HG03354 (cell line): ENCODE data around the gene CCDC198.

Experiments
- ATAC-seq: cut with Tn5 transposase; IDR thresholded peaks from one replicate; pipeline ENCODE4 v1.9.1; 2021; ENCODE audit warnings: mild to moderate bottlenecking; ENCODE audit not compliant: unreplicated experiment, poor library complexity, severe bottlenecking

CCDC198 gene, protein sequence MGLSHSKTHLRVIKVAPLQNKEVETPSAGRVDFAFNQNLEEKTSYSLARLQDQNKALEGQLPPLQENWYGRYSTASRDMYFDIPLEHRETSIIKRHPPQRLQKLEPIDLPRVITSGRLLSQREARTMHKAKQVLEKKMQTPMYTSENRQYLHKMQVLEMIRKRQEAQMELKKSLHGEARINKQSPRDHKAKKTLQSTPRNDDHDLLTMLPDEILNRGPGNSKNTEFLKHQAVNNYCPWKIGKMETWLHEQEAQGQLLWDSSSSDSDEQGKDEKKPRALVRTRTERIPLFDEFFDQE

DNA sequence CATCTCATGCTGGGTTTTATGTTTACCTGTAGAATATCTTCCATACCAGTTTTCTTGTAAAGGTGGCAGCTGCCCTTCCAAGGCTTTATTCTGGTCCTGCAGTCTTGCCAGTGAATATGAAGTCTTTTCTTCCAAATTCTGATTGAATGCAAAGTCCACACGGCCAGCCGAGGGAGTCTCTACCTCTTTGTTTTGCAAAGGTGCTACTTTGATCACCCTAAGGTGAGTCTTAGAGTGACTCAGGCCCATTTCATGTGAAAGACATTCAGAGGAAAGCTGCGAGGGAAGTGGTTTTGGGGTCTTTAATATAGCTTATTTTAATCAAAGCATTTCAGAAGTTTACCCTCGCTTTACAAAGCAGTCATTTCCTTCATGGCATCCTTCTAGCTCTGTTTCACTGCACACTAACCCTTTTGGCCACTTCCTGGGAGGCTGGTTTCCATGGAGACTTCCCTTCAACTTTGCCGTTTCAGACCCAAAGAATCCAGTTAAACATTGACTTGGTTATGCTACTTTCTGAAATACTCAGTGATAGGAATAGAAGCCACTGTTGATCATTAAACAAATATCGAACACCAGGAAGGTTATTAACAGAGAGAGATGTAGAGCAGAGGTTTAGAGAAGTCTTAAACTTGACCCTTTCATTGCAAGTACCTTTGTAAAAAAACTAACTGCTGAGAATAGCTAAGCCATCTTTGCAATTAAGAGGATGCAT is at the start of gene CCDC198:
Gene CCDC198, minus strand, starts transcription at position 391 of the 715 bp plus-strand sequence. Its CDS starts 142 bp downstream, at position 249.
- ATAC-seq = peak; percentile 82

DNA sequence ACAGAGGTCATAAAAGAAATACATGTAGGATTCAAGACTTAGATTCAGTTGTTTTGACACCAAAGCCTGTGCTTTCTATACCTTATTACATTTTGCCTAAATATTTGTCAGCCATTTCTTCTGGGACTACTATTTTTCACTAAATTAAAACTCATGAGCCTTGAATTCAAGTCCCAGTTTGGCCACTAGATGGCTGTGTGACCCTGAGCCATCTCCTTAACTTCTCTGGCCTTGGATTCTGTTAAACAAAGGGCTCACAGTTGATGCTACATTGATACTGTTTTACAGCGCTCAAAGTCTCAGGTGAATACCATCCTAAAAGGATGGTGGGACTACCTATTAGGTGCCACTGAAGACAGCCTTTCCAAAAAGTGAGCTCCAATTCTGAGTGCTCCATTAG is 39.6 kb upstream of the CCDC198 start:
- ATAC-seq = peak; percentile 73

DNA sequence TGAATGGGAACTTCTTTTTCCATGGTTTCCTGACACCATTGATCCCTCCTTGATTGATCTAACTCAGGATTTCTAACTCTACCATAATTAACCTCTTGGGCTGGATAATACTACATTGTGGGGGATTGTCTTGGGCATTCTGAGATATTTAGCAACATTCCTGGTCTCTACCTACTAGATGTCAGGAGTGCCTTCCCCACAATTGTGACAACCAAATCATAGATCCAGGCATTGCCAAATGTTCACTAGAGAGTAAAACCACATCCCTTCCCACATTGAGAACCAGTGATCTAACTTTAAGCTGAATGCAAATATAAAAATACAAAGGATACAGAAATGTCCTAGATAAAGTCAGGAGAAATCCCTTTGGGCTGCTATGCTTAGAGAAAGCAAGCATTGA is 36.9 kb upstream of the CCDC198 start:
- no peak for ATAC-seq

DNA sequence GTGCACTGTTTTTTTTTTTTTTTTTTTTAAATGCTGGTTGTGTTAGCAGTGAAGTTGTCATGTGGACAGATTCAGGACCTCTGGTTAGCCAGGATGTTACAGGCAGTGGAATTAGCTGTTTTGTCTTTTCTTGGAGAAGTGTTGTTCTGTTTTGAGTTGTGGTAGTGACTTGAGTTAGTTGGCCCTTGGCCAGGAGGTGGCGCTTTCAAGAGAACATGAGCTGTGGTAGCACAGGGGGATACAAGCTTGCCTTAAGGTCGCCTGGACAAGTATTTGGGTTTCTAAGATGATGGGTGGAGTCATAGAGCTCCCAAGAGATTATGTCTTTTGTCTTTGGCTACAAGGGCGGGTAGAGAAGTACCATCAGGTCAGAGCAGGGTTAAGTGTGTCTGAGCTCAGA is 33.3 kb upstream of the CCDC198 start:
- ATAC-seq = no peak

DNA sequence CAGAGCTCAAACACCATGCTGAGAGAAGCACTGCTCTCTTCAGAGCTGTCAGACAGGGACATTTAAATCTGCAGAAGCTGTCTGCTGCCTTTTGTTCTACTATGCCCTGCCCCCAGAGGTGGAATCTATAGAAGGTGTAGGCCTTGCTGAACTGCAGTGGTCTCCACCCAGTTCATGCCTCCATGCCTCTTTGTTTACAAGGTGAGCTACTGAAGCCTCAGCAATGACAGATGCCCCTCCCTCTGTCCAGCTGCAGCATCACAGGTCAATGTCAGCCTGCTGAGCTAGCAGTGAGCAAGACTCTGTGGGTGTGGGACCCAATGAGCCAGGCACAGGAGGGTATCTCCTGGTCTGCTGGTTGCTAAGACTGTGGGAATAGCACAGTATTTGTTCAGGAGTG is 25.4 kb upstream of the CCDC198 start:
- no peak for ATAC-seq

DNA sequence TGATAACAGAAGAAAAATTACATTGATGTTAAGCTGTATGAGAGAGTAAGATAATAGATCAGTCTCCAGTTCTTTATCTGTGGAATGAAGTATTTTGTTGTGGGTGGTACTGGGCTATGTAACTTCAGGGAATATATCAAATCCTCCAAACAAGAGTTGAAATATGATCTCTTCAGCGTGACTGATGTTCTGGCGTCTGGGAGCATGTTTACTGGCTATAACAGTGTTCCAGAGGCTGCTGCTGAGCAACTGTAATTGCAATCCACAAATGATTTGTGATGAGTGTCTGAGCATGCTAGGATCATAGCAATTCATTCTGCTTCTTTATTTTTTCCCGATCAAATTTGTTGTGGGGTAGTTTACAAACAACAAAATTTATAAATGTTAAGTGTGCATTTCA is 18.6 kb upstream of the CCDC198 start:
- ATAC-seq = no peak

DNA sequence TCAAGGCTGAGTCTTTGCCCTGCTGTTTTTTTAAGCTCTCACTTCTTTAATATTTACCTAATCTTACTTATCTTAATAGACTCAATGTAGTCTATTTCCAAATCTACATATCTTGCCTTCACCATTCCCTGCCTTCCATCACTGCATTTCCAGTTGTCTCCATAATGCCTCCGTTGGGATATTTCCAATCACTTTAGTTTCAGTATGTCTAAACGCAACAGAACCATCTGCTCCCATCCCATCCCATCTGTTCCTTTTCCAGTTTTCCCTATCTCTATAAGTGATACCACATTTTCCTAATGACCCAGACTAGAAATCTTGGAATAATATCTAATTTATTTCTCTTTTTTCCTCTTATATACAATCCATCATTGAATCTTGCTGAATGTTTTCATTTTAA is 15.1 kb upstream of the CCDC198 start:
- ATAC-seq = no peak

DNA sequence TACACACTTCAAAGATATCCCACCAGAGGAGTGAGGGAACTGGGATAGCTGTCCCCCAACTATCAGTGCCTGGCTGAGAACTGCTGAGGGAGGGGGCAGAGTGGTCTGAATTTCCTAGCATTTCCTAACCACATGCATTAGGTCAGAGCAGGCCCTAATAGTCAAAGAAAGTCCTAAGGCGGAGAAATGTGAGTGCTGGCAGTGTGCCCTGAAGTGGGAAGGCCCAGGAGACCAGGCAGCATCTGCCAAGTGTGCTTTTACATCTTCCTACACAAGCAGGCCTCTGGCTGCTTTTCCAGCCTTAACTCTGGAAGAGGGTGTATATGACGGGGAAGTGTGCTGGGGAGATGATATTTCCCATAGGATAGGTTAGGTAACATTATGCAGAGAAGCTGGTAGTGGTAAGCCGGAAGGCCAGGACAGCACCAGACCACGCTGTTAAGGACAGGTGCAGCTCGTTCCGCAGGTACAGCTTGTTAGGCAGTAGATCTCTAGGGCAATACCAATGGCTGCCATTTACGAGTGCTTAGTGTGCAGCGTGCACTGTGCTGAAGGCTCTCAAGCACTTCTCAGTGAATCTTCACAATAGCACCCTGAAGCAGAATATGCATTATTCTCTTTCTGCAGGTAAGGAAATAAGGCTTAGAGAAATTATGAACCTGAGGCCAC is 9.1 kb upstream of the CCDC198 start:
- no peak for ATAC-seq

DNA sequence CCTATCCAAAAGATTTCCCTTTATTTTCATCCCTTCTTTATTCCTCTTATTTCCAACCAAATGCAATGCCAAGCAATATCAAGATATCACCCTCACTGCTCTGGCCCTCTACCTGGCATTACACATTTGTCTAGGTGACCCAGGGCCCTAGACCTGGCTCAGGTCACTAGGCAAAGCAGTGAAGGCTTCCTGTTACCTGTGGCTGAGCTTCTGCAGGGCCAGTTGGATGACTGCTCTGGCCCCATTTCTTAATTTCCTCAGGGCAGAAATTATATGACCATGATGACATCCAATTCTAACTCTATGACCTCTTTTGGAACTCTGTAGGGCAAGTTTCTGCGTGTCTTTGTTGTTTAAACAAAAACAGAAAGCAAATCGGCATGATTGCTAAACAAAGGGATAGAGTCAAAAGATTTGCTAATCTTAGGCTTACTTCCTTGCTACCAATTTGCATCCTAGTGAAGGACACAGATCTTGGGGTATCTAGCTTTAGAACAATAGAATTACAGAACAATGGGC is 7.4 kb upstream of the CCDC198 start:
- no peak for ATAC-seq

DNA sequence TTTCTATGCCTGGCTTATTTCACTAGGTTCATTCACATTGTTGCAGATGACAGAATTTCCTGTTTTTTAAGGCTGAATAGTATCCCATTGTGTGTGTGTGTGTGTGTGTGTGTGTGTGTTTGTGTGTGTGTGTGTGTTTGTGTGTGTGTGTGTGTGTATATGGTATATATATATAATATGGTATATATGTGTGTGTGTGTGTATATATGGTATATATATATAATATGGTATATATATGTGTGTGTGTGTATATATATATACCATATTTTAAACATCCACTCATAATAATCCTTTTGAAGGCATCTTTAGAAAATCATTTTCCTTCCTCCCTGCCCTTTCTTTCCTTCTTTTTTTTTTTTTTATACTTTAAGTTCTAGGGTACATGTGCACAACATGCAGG is 5.0 kb upstream of the CCDC198 start:
- no peak for ATAC-seq

DNA sequence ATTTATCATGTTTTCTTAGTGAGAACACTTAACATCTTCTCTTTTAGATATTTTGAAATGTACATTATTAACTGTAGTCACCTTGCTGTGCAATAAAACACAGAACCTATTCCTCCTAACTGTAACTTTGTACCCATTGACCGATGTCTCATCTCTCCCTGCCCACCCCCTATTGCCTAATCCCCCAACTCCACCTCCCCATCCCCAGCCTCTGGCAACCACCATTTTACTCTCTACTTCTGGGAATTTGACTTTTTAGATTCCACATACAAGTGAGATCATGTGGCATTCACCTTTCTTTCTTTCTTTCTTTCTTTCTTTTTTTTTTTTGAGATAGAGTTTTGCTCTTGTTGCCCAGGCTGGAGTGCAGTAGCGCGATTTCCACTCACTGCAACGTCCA is 4.4 kb upstream of the CCDC198 start:
- ATAC-seq = no peak

DNA sequence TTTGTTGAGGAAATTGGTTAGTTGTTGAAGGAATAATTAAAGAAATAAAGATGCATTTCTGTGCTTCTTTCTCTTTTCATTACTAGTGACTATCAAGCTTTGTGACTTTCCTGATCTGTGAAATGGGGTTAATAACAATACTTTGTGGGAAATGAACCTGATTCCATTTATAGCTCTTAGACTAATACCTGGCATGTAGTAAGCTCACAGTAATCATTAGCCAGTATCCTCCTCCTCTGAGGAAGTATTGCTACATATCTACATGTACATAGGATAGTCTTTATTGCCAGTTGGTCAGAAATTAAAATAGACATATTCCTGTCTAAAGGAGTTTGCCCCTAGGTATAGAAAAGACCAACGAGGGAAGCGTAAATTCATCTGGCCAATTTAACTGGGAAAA is 1.8 kb upstream of the CCDC198 start:
- ATAC-seq = peak; percentile 35

DNA sequence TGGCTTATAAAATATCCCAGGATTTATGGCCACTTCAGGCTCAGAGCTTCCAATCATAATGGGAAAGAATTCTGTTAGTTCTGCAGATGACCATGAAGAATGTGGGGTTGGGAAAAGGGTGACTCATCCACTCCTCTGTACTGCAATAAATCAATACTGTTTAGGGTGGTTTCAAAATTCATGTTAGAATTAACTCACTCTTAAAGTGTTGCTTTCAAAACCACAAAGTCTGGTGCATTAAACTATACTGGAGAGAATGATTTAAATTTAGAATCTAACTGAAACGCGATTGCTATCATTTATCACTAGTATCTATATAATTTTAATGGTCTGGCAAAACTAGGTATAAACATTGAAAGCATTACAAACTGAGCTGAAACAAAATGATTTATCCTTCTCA is 798 bp downstream of the CCDC198 start:
- no peak for ATAC-seq

DNA sequence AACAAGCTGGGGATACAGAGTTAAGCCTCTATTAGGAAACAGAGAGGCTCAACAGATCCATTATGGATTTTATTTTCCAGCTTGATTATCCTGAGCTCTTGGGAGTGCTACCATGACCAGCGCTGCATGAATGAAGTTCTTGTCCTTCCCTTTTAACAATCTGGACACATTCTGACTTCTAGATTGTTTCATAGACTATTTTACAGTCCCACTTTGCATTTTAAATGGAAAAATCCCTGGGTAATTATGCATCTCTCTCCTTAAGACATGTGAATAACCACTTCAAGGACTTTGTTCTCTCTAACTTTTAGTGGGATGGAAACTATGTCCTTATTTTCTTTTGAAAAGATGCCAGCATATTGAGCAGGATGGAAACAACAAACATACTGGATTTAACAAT is 2.0 kb downstream of the CCDC198 start:
- no peak for ATAC-seq

DNA sequence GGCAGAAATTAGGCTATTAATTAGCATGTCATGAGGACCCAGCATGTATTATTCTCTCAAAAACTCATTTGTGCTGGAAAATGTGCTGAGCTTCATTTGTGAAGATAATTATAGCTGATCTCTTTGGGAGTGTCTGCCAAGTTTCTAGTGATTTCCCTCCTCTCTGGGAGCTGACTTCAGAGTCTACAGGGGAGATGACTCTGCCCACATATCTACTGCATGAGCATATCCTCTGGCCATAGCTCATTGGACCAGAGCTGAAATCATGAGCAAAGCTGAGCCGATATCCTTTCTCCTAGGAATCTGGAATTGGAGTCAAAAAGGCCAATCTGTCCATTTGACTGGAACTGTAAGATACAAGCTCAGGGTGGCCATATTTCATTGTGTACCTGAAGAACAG is 5.9 kb downstream of the CCDC198 start:
- ATAC-seq = no peak

DNA sequence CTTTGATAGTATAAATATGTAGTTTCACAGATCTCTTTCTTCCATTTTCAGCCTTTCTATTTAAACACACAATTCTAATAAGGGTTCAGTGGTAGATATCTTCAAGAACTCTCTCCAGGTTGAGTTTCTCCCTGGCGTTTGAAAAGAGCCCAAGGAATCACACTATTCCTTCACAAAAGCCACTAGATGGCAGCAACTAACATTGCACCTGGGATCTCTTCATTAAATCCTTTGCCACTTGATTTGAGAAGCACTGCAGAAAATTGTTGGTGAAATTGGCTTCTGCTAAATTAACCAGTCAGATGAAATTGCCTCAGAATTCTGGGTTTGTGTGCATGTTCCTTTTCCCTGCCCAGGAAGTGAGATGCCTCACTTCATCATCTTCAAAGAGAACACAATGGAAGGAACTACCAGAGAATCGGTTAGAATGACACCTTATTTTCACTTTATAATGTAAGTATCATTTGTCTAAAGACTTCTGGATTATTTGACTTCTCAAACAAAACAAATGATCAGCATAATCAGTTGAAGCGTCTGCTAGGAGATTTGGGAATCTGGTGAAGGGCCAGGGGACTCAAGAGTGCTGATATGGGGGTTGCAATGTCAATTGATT is 6.8 kb downstream of the CCDC198 start:
- ATAC-seq = no peak

DNA sequence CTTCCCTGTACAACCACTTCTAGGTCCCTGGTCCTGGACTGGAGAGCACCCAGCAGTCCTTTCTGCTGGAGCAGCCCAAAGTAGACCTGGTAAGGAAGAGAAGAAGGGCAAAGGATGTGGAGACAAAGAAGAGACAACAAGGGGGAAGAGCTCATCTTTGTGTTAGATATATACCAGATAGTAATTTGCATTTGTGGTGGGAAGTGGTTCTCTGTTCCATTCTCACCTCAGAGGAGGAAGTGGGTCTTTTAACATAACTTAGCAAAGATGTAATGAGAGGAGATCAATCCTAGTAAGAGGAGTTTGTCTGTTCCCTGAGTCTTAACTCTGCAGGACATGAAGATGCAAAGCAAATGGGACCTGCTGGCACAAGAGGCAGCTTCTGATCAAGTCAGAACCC is 8.0 kb downstream of the CCDC198 start:
- peak; percentile 95 for ATAC-seq

DNA sequence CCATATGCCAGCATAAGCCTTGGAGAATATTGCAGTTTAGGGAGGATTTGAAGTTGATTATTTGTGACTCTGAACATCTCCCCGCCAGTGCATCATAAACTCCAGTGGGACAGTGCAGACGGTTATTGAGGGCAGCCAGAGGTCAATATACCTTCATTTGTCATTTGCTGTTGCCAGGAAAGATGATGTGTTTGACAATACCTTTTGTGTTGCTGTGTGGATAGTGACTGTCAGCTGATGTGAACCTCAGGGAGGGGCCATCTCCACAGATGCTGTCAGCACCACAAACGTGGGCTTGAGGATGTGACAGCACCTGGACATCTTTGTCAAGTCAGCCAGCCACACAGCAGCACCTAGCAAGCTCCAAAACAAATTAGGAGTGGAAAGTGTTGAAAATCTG is 11.5 kb downstream of the CCDC198 start:
- no peak for ATAC-seq

DNA sequence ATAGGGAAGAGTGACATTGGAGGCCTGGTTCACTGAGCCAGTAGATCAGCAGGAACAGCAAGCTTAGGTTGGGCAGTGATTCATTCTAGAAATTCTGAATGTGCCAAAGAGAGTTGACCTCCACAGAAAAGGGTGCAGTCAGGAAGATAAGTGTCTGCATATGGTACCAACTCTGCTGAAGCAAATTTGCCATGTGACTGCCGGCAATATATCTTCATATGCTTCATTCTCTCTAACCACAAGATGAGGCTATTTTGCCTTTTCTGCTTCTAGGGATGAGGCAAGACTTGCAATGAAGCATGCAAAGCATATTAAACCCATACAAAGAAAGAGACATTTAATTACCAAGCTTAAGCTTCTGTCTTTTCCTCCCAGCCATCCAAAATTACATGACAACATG is 13.6 kb downstream of the CCDC198 start:
- ATAC-seq = no peak

DNA sequence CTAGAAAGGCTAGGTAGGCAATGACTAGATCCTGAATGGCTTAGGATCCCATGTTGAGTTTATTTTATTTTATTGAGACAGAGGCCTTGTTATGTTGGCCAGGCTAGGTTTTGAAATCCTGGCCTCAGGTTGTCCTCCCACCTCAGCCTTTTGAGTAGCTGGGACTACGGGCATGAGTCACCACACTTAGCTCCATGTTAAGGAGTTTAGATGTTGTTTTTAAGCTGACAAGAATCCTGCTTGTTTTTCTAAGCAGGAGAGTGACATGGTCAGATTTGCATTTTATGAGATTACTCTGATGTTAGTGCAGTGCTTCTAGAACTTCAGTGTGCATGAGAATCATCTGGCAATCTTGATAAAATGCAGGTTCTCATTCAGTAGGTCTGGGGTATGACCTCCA is 14.5 kb downstream of the CCDC198 start:
- ATAC-seq = no peak
